ENCODE measurements around the gene ADAP1.
"Not testable (repeated sequence)": the region's sequence is repeated elsewhere in the genome, so short reads cannot be mapped to it uniquely, and the experiment has no call there.

The ADAP1 gene

DNA sequence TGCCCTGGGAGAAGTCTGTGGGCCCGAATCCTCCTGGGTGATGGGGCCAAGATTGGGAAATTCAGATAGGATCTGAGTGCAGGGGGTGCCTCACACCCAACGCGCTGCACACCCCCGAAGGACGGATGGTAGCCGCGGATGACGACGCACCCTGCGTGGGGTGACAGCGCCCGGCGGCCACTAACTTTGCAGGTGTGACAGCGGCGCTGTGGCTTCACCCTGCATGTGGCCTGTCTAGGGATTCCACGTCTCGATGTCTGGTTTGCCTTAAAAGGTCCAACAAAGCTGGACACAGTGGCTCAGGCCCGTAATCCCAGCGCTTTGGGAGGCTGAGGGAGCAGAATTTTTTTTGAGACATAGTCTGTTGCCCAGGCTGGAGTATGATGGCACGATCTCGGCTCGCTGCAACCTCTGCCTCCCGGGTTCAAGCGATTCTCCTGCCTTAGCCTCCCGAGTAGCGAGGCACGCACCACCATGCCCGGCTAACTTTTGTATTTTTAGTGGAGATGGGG lies 18.6 kb downstream of the ADAP1 start:
- DNase-seq: no peak

GRCh38 chr7:935164-935873 lies 19.2 kb downstream of the ADAP1 start:
- no peak for DNase-seq

DNA sequence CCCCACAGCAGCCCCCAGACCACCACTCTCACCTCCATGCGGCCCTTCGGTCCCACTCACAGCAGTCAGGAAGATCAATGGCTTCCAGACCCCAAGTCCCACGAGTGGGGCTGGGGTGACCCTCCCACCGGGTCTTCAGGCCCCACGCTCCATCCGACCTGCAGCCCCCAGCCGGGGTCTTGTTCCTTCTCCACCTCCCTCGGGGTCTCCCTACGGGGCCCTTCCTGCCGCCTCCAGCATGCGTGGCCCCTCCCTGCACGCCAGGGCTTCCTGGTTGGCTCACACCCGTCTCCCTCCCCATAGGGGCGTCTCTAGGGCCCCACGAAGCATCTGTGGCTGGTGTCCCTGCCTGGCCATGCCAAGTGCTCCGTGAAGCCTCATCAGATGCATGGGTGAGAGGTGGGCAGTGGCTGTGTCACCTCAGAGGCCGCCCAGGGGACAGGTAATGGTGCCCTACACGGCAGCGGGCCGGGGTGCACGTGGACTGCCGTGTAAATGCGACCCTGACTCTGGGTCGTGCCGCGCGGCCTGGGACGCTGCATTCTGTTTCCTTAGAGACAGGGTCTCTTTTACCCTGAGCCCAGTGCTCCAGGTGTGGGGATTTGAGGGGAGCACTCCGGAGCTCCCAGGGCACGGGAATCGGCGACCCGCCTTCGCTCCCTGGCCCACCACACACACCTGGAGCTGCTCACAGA lies 19.9 kb downstream of the ADAP1 start:
- no peak for DNase-seq

DNA sequence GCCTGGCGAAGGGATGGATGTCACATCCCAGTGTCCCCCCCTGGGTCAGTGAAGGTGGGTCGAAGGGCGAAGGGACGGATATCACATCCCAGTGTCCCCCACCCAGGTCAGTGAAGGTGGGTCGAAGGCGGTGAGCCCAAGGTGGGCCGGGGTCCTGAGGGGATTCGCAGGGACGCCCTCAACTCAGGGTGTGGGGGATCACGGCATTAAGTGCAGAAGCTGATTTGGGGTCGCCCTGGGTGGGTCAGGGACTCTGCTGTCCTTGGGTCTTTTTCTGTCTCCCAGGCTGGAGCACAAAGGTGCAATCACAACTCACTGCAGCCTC lies 21.9 kb downstream of the ADAP1 start:
- no peak for DNase-seq

- DNase-seq: no peak
Measured at GRCh38 chr7:931871-932650, 22.4 kb downstream of the ADAP1 start.

- no peak for DNase-seq
Measured at GRCh38 chr7:930975-931758, 23.3 kb downstream of the ADAP1 start.

DNA sequence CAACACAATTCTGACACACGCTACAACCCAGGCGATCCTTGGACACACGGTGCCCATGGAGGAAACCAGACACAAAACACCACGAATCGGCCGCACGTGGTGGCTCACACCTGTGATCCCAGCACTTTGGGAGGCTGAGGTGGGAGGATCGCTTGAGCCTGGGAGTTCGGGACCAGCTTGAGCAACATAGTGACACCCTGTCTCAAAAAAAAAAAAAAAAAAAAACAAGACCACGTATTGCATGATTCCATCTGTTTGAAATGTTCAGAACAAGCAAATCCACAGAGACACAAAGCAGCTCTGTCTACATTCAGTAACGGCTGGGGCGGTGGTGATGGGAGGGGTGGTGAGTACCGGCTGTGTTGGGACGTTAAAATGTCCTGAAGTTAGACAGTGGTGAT lies 25.2 kb downstream of the ADAP1 start:
- DNase-seq: no peak

- DNase-seq: no peak
Measured at GRCh38 chr7:927031-927671, 27.3 kb downstream of the ADAP1 start.

DNA sequence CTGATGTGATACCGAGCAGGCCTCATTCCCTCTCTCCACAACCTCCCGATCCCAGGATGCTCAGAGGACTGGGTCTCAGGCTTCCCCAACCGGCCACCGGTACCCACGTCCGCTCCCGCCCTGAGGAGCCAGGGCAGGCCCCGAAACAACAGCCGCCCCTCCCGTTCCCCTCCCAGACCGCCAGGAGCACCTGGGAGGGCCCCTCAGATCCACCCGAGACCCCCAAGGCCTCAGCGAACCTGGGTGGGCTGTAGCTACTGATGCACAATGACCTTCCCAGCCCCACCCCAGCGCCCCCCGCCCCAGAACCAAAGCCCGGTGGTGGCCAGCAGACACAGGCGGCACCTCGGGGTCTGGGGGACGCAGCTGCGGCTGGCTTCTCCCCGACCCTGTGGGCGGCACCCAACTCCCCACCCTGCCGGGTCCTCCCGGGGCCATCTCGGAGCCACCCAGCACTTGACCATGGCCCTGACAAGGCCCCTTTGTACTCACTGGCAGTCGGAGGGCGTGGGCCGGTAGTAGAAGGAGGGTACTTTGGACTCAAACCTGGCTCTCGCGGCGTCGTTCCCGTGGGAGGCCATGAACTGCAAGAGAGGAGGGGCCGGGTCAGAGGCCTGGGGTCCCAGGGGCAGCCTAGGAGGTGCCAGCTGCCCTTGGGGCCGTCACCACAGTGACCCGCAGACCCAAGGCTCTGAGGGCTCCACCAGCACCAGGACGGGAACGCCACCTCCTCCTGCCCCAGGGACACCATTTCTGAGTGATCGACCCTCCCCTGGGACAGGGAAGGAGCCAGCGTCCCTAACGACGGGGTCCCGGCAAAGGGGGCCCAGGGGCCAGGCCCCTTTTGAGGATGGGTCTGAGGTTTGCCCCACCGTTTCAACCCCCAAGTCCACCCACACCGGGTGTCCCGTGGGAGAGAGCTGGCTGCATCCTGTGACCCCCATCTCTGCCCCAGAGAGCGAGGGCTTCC lies 28.1 kb downstream of the ADAP1 start:
- no peak for DNase-seq

GRCh38 chr7:925601-926000 lies 28.9 kb downstream of the ADAP1 start:
- no peak for DNase-seq

GRCh38 chr7:924541-925231 lies 29.8 kb downstream of the ADAP1 start:
- no peak for DNase-seq

GRCh38 chr7:924042-924441 lies 30.4 kb downstream of the ADAP1 start:
- DNase-seq: not testable (repeated sequence)

DNA sequence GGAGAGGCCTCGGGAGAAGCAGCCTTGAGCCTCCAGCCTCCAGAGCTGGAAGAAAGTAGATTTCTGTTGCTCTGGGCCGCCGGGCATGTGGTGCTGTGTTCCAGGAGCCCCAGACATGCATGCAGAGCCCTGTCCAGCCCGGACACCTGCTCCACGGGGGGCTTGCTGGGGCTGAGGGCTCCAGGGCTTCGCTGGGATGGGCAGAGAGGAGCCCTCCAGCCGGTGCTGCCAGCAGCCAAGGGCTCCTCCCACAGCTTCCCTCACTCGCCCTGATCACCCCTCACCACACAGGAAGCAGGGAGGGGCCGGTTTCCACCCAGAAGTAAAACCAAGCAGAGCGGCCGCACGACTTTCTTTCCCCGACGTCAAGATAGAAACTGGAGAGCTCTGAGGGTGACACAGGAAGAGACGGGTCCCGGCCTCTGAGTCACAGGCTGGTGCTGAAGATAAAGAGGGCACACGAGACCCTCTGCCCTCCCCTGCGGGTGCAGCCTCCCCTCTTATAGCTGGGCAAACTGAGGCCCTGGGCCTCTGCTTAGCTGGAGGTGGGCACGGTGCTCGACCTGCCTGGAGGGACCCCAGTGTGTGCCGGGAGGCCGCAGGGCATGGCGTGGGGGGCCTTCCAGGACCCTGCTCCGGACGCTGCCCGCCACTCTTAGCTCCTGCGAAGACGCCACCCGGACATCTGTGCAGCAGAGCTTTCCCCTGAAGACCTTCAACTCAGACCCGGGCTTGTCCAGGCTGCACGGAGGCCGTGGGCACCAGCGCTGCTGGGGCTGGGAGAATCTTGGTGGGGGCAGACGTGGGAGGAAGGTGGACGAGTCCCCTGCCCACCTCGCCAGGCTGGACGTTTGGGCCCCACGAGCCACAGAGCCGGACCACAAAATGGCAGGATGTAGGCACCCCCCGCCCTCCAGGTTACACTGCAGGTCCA lies 31.1 kb downstream of the ADAP1 start:
- no peak for DNase-seq

- no peak for DNase-seq
Measured at GRCh38 chr7:922334-923107, 32.0 kb downstream of the ADAP1 start.

DNA sequence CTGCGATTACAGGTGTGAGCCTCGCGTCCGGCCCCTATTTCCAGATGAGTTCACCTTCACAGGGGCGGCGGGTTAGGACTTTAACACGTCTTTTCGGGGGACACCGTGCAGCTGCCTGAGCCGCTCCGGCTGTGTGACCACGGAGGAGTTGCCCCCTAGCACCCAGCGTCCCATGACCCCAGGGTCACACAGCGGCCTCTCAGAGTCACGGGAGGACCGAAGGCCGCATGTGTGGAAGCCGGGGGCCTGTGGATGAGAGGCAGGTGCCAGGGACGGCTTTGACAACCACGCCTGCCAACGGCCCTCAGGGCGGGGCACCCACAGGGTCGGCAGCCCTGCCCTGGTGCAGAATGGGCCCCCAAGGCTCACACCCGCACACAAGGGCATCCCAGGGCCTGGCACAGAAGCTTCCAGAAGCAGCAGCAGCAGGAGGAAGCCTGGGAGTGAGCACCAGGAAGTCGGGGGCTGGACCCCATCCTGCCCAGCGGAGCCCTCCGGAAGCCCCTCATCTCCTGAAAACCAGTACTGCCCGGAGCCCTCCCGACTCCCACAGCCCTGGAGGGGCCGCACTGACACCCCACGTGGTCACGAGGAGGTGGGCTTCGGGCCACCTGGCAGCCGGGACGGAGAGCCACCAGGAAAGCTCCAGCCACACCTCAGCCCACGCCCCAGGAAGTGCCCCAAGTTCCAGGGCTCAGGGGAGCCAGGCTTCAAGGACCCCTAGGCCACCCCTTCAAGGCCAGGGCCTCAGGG lies 32.7 kb downstream of the ADAP1 start:
- no peak for DNase-seq

GRCh38 chr7:921071-921461 lies 33.4 kb downstream of the ADAP1 start:
- no peak for DNase-seq

DNA sequence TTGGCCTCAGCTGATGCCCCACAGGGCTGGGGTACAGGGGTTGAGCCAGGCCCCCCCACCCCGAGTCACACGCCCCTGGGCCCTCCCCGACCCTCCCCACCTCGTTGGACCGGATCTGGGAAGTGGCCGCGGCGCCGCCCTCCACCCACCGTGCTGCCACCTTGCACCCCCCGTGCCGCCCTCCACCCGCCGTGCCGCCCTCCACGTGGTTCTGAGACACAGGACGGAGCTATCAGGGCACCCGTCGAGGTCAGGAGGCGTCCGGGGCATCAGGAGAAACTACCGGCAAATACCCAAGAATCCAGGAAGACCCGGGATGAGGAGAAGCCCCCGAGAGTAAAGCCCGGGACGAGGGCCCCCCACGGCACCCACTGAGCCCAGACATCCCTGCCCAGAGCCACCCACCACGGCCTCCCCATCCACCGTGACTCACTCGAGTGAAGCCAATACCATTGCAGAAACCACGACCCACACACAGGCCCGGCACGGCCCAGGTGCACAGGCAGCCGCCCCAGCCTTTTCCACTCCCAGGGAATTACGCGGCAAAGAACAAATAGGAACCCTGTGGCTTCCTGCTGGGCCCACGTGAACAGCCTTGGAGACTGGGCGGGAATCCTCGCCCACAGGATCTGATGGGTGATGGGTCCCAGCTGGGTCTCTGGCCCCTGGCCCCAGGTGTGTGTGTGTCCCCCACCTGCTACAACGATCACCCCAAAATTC lies 34.0 kb downstream of the ADAP1 start:
- no peak for DNase-seq
